ENCODE results near the gene PPIC.

Gene PPIC

GRCh38 chr5:123035360-123035917, 1.1 kb downstream of the PPIC start:
- H3K27ac ChIP-seq: no peak overlapping the region
- H3K27me3 ChIP-seq (ENCODE audit: insufficient read depth, low read depth, severe bottlenecking): peaks cover 6% of the 10 kb centered on the region
- H3K36me3 ChIP-seq: peaks cover 4% of the 10 kb centered on the region; the same call in 1 of the 2 replicates
- DNase-seq: peak; percentile 67
- H3K9me3 ChIP-seq (ENCODE audit: severe bottlenecking): no peaks in the 10 kb centered on the region
- peak overlapping the region; percentile 80 for H3K4me3 ChIP-seq (ENCODE audit: low read depth, low read length)
- TF ChIP-seq CTCF (IDR thresholded peaks at IDR 0.05; ENCODE audit: low read depth, low read length): no peak

- Histone ChIP-seq H3K4me3 (ENCODE audit: low read depth, low read length) (no peak overlapping the region), H3K9me3 (ENCODE audit: severe bottlenecking) (no peaks in the 10 kb centered on the region), H3K27me3 (ENCODE audit: insufficient read depth, low read depth, severe bottlenecking) (peaks cover 6% of the 10 kb centered on the region), H3K27ac (no peak overlapping the region), H3K36me3 (peaks cover 4% of the 10 kb centered on the region; the same call in 1 of the 2 replicates)
- DNase-seq: no peak
- TF ChIP-seq CTCF (IDR thresholded peaks at IDR 0.05; ENCODE audit: low read depth, low read length): no peak
Observed at GRCh38 chr5:123033157-123033671, 3.3 kb downstream of the PPIC start.

GRCh38 chr5:123028222-123028621, 8.3 kb downstream of the PPIC start:
- Histone ChIP-seq H3K27ac (no peak overlapping the region), H3K9me3 (ENCODE audit: severe bottlenecking) (no peaks in the 10 kb centered on the region), H3K4me3 (ENCODE audit: low read depth, low read length) (no peak overlapping the region), H3K27me3 (ENCODE audit: insufficient read depth, low read depth, severe bottlenecking) (no peaks in the 10 kb centered on the region), H3K36me3 (no peaks in the 10 kb centered on the region)
- DNase-seq: no peak
- TF ChIP-seq CTCF (IDR thresholded peaks at IDR 0.05; ENCODE audit: low read depth, low read length): no peak

GRCh38 chr5:123014689-123015088, 21.8 kb downstream of the PPIC start:
- Histone ChIP-seq H3K36me3 (no peaks in the 10 kb centered on the region), H3K27me3 (ENCODE audit: insufficient read depth, low read depth, severe bottlenecking) (no peaks in the 10 kb centered on the region), H3K9me3 (ENCODE audit: severe bottlenecking) (no peaks in the 10 kb centered on the region), H3K4me3 (ENCODE audit: low read depth, low read length) (no peak overlapping the region), H3K27ac (no peak overlapping the region)
- TF ChIP-seq CTCF (IDR thresholded peaks at IDR 0.05; ENCODE audit: low read depth, low read length): no peak
- DNase-seq: no peak

- Histone ChIP-seq H3K9me3 (ENCODE audit: severe bottlenecking) (no peaks in the 10 kb centered on the region), H3K36me3 (no peaks in the 10 kb centered on the region), H3K27me3 (ENCODE audit: insufficient read depth, low read depth, severe bottlenecking) (no peaks in the 10 kb centered on the region), H3K27ac (no peak overlapping the region), H3K4me3 (ENCODE audit: low read depth, low read length) (no peak overlapping the region)
- no peak for DNase-seq
- TF ChIP-seq CTCF (IDR thresholded peaks at IDR 0.05; ENCODE audit: low read depth, low read length): no peak
Observed at GRCh38 chr5:123012321-123012720, 24.2 kb downstream of the PPIC start.

- DNase-seq: no peak
- no peak for TF ChIP-seq CTCF (IDR thresholded peaks at IDR 0.05; ENCODE audit: low read depth, low read length)
- H3K4me3 ChIP-seq (ENCODE audit: low read depth, low read length): no peak overlapping the region
- no peaks in the 10 kb centered on the region for H3K27me3 ChIP-seq (ENCODE audit: insufficient read depth, low read depth, severe bottlenecking)
- no peaks in the 10 kb centered on the region for H3K36me3 ChIP-seq
- H3K27ac ChIP-seq: no peak overlapping the region
- H3K9me3 ChIP-seq (ENCODE audit: severe bottlenecking): no peaks in the 10 kb centered on the region
Observed at GRCh38 chr5:123007754-123008153, 28.8 kb downstream of the PPIC start.
